LNCaP clone FGC (cell line): ENCODE measurements around the gene HSD17B4.

Source experiments
- DNase-seq: peaks from one replicate; pipeline ENCODE4 v3.0.0-alpha.2; 2011; ENCODE audit warnings: low read depth
- H3K4me3 ChIP-seq: 2 replicates; pipeline ENCODE4 v1.5.1; 2011; ENCODE audit warnings: mild to moderate bottlenecking, low read depth, low read length, control low read depth
- TF ChIP-seq, protein P1 (sequence below): IDR thresholded peaks from 2 replicates; pipeline ENCODE4 v1.5.1; 2012; ENCODE audit warnings: mild to moderate bottlenecking; ENCODE audit not compliant: control insufficient read depth, insufficient read depth; ENCODE audit errors: extremely low read depth

HSD17B4 gene

DNA sequence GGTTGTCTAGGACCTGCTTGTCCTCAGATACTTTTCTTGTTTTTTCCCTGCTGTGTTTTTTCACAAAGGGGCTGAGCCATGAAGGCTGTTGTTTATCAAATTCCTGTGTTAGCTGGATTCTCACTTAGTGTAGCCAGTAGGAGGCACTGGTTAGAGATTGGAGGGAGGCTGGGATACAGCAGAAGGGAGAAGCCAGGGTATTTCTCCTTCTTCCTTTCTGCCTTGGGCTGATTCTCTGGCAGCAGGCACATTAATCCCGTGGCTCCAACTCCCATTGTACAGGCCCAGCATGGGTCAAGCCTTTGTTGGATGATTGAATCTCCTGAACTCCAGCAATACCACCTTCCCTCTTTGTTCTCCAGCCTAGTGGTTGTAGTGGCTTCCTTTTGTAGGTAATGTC, 130.7 kb downstream of the HSD17B4 start:
- DNase-seq = no peak
- H3K4me3 ChIP-seq = no peak overlapping the region
- TF ChIP-seq, protein P1, sequence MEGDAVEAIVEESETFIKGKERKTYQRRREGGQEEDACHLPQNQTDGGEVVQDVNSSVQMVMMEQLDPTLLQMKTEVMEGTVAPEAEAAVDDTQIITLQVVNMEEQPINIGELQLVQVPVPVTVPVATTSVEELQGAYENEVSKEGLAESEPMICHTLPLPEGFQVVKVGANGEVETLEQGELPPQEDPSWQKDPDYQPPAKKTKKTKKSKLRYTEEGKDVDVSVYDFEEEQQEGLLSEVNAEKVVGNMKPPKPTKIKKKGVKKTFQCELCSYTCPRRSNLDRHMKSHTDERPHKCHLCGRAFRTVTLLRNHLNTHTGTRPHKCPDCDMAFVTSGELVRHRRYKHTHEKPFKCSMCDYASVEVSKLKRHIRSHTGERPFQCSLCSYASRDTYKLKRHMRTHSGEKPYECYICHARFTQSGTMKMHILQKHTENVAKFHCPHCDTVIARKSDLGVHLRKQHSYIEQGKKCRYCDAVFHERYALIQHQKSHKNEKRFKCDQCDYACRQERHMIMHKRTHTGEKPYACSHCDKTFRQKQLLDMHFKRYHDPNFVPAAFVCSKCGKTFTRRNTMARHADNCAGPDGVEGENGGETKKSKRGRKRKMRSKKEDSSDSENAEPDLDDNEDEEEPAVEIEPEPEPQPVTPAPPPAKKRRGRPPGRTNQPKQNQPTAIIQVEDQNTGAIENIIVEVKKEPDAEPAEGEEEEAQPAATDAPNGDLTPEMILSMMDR = no peak

DNA sequence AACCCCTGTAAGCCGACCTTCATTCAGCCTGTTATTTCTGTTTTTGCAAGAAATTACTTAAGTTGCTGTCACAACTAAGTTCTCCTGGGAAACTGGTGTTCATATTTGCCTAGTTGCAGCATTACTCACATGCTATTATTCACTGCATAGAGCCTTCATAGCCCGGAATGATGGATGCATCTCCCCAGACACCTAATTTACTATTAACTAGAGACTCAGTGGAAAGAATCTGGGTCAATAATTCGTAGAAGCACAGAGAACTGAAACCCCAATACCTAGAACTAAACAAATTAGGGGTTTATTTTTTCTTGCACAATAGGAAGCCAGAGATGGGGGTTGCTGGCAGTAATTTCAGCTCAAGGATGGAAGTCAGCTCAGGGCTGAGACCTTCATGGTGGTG, 131.4 kb downstream of the HSD17B4 start:
- no peak overlapping the region for H3K4me3 ChIP-seq
- TF ChIP-seq, protein P1 = no peak
- DNase-seq = no peak
